Esophagus muscularis mucosa (tissue), 4 donors: ENCODE data around the gene RGS3.

Source experiments
- CTCF ChIP-seq, 3 experiments: fragments of 200-600 bp in 2 of 3; fragments of 450-650 bp in 1 of 3; sonication (generic) in 2 of 3; IDR thresholded peaks; one replicate each; pipeline ENCODE4 v1.5.1; 2017 to 2019; ENCODE audit warnings: antibody characterized with exemption in 3 of 3, mild to moderate bottlenecking in 2 of 3, moderate library complexity in 1 of 3
- EP300 ChIP-seq: sonication (generic); formaldehyde crosslinking; IDR thresholded peaks from one replicate; pipeline ENCODE4 v1.6.1; 2017; ENCODE audit warnings: antibody characterized with exemption
- POLR2A ChIP-seq: fragments of 450-650 bp; IDR thresholded peaks from one replicate; pipeline ENCODE4 v1.6.1; 2017; ENCODE audit warnings: antibody characterized with exemption, moderate library complexity, mild to moderate bottlenecking, low read depth
- POLR2AphosphoS5 ChIP-seq, 2 donors: sonication (generic); formaldehyde crosslinking; IDR thresholded peaks; one replicate each; pipeline ENCODE4 v1.6.1; 2017; ENCODE audit warnings: antibody characterized with exemption in 2 of 2

- TF ChIP-seq POLR2AphosphoS5 (IDR thresholded peaks at IDR 0.05): no peak
- no peak for TF ChIP-seq CTCF (IDR thresholded peaks at IDR 0.05)
- no peak for TF ChIP-seq POLR2A
- no peak for TF ChIP-seq EP300
Observed at GRCh38 chr9:113521693-113522255, 58.2 kb downstream of the RGS3 start.
